Measurements from ENCODE around the gene CMC1. TPM values are rescaled to one million over a fixed set of nuclear protein-coding genes. Genes with fewer than 3 reads are reported as not detected.

Gene CMC1
- polyA plus RNA-seq, 3 donors = 13.2 to 43.9 (median 40.5) TPM

DNA sequence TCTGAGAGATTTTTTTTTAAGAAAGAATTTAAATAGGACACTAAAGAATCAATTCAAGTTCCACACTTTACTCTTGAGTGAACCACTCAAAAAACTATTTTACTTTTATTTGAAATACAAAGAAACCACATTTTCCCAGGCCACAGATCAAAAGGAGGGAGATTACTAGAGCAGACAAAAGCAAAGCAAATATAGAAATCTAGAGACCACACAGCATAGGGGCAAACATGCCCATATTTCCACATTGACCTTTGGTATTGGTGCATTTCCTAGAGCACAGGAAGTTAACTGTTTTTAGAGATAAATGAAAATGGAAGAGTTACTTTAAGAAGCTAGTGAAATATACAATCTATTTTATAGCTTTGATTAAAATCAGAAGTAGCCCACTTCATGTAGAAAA is 79.6 kb downstream of the CMC1 start:
- intact Hi-C loops (cut with micrococcal nuclease) = no loop called here
- no peak overlapping the region for H3K4me2 ChIP-seq (replicated peaks; ENCODE audit: extremely low read depth, low read length, poor library complexity, severe bottlenecking)
- H3K27me3 ChIP-seq (ENCODE audit: control insufficient read depth in 2 of 2, insufficient read depth in 2 of 2, low read length in 2 of 2) = no peaks in the 10 kb centered on the region
- peaks cover 57 to 80% of the 10 kb centered on the region in 2 donors for H3K36me3 ChIP-seq (replicated peaks in 1 of 2; ENCODE audit: control insufficient read depth in 1 of 2, insufficient read depth in 2 of 2, low read length in 2 of 2)
- no peak overlapping the region for H2AFZ ChIP-seq (ENCODE audit: insufficient read depth, low read depth, low read length, poor library complexity, severe bottlenecking)
- no peaks in the 10 kb centered on the region for H3K4me1 Mint-ChIP-seq
- H3K79me2 ChIP-seq (ENCODE audit: insufficient read depth, low read length) = no peaks in the 10 kb centered on the region
- H3K9me3 ChIP-seq (replicated peaks in 1 of 2; ENCODE audit: control insufficient read depth in 1 of 2, insufficient read depth in 1 of 2, low read length in 2 of 2) = no peaks in the 10 kb centered on the region
- no peak overlapping the region for H3K4me3 ChIP-seq (replicated peaks in 1 of 3; ENCODE audit: low read depth in 2 of 3, low read length in 3 of 3)
- no peaks in the 10 kb centered on the region for H3K27me3 Mint-ChIP-seq (ENCODE audit: low read depth in 3 of 3)
- TF ChIP-seq CTCF (IDR thresholded peaks at IDR 0.05) = no peak
- H3K4me1 ChIP-seq (ENCODE audit: control insufficient read depth in 1 of 2, insufficient read depth in 2 of 2, low read length in 2 of 2) = peaks cover 0 to under 1% of the 10 kb centered on the region in 2 donors
- DNase-seq = no peak
- no peak overlapping the region for H3K27ac ChIP-seq (ENCODE audit: low read depth in 1 of 2, low read length in 2 of 2)
- no peaks in the 10 kb centered on the region for H4K20me1 ChIP-seq (ENCODE audit: insufficient read depth, low read length)
- no peak overlapping the region for H3K27ac Mint-ChIP-seq
- no peak overlapping the region for H3K4me3 Mint-ChIP-seq
- no peaks in the 10 kb centered on the region for H3K9me3 Mint-ChIP-seq
- peaks cover 59 to 60% of the 10 kb centered on the region in 2 donors for H3K36me3 Mint-ChIP-seq
- no peak overlapping the region for H3K9ac ChIP-seq (ENCODE audit: insufficient read depth, low read length, poor library complexity, severe bottlenecking)

GRCh38 chr3:28322464-28322863 is 81.0 kb downstream of the CMC1 start:
- no peaks in the 10 kb centered on the region for H3K9me3 ChIP-seq (replicated peaks in 1 of 2; ENCODE audit: control insufficient read depth in 1 of 2, insufficient read depth in 1 of 2, low read length in 2 of 2)
- no peak for DNase-seq
- Mint-ChIP-seq H3K27ac (no peak overlapping the region), H3K4me3 (no peak overlapping the region), H3K9me3 (no peaks in the 10 kb centered on the region), H3K4me1 (peaks cover 6% of the 10 kb centered on the region), H3K27me3 (ENCODE audit: low read depth in 3 of 3) (no peaks in the 10 kb centered on the region), H3K36me3 (peaks cover 65 to 67% of the 10 kb centered on the region in 2 donors)
- H3K4me3 ChIP-seq (replicated peaks in 1 of 3; ENCODE audit: low read depth in 2 of 3, low read length in 3 of 3) = no peak overlapping the region
- no CpG with 5 or more reads among the region's 1 CpG for WGBS (ENCODE audit: insufficient coverage)
- no peaks in the 10 kb centered on the region for H3K79me2 ChIP-seq (ENCODE audit: insufficient read depth, low read length)
- H3K36me3 ChIP-seq (replicated peaks in 1 of 2; ENCODE audit: control insufficient read depth in 1 of 2, insufficient read depth in 2 of 2, low read length in 2 of 2) = peaks cover 69 to 89% of the 10 kb centered on the region in 2 donors
- H3K27me3 ChIP-seq (ENCODE audit: control insufficient read depth in 2 of 2, insufficient read depth in 2 of 2, low read length in 2 of 2) = no peaks in the 10 kb centered on the region
- H3K27ac ChIP-seq (ENCODE audit: low read depth in 1 of 2, low read length in 2 of 2) = no peak overlapping the region
- TF ChIP-seq CTCF (IDR thresholded peaks at IDR 0.05) = no peak
- intact Hi-C loops (cut with micrococcal nuclease) = no loop called here
- H2AFZ ChIP-seq (ENCODE audit: insufficient read depth, low read depth, low read length, poor library complexity, severe bottlenecking) = no peak overlapping the region
- no peak overlapping the region for H3K9ac ChIP-seq (ENCODE audit: insufficient read depth, low read length, poor library complexity, severe bottlenecking)
- H3K4me2 ChIP-seq (replicated peaks; ENCODE audit: extremely low read depth, low read length, poor library complexity, severe bottlenecking) = no peak overlapping the region
- H3K4me1 ChIP-seq (ENCODE audit: control insufficient read depth in 1 of 2, insufficient read depth in 2 of 2, low read length in 2 of 2) = peaks cover 4 to 10% of the 10 kb centered on the region in 2 donors
- no peaks in the 10 kb centered on the region for H4K20me1 ChIP-seq (ENCODE audit: insufficient read depth, low read length)
